Immature natural killer cell (primary cell): ENCODE measurements around the gene KCNH6. TPM values are rescaled to one million over a fixed set of nuclear protein-coding genes. Genes with fewer than 3 reads are reported as not detected.

Source experiments
- DNase-seq, 3 donors: peaks; one replicate each; pipeline ENCODE4 v3.0.0; 2022; ENCODE audit warnings: mixed read lengths in 1 of 3
- H3K27ac Mint-ChIP-seq, 6 donors: one replicate each; pipeline ENCODE4 v1.8.0; 2020; ENCODE audit warnings: mixed read lengths in 6 of 6, mild to moderate bottlenecking in 5 of 6, inconsistent platforms in 4 of 6, moderate library complexity in 3 of 6
- H3K27me3 Mint-ChIP-seq, 3 donors: one replicate each; pipeline ENCODE4 v1.8.0; 2020 to 2021; ENCODE audit warnings: low read depth in 3 of 3, mild to moderate bottlenecking in 3 of 3, mixed read lengths in 3 of 3, moderate library complexity in 3 of 3, inconsistent platforms in 1 of 3
- H3K36me3 Mint-ChIP-seq, 3 donors: one replicate each; pipeline ENCODE4 v1.8.0; 2020; ENCODE audit warnings: mixed read lengths in 3 of 3, inconsistent platforms in 2 of 3, mild to moderate bottlenecking in 2 of 3
- H3K4me1 Mint-ChIP-seq, 2 donors: one replicate each; pipeline ENCODE4 v1.8.0; 2020; ENCODE audit warnings: inconsistent platforms in 2 of 2, mild to moderate bottlenecking in 2 of 2, mixed read lengths in 2 of 2, moderate library complexity in 1 of 2
- H3K4me3 Mint-ChIP-seq, 5 donors: one replicate each; pipeline ENCODE4 v1.8.0; 2020; ENCODE audit warnings: mild to moderate bottlenecking in 5 of 5, mixed read lengths in 5 of 5, inconsistent platforms in 3 of 5, moderate library complexity in 3 of 5
- H3K9me3 Mint-ChIP-seq, 6 donors: one replicate each; pipeline ENCODE4 v1.8.0; 2020; ENCODE audit warnings: mild to moderate bottlenecking in 6 of 6, mixed read lengths in 6 of 6, inconsistent platforms in 4 of 6, moderate library complexity in 3 of 6
- polyA plus RNA-seq, 3 donors: library from polyadenylated mRNA; unstranded; fragments of 300-500 nt; fragmentation: Illumina TruSeq; gene quantifications; one replicate each; pipeline ENCODE4 v1.2.3, GENCODE V29; 2021

KCNH6 gene
- polyA plus RNA-seq, 3 donors from 2014 or later = not detected

- H3K4me1 Mint-ChIP-seq = peaks cover 0 to 5% of the 10 kb centered on the region in 2 donors
- no peaks in the 10 kb centered on the region for H3K9me3 Mint-ChIP-seq
- no peak for DNase-seq
- H3K4me3 Mint-ChIP-seq = no peak overlapping the region
- no peaks in the 10 kb centered on the region for H3K36me3 Mint-ChIP-seq
- no peak overlapping the region for H3K27ac Mint-ChIP-seq
- H3K27me3 Mint-ChIP-seq = peaks cover 3 to 10% (median 6%) of the 10 kb centered on the region in 3 donors
Observed at GRCh38 chr17:63480826-63481487, 42.2 kb upstream of the KCNH6 start.

- Mint-ChIP-seq H3K4me3 (no peak overlapping the region), H3K4me1 (peaks cover 0 to 4% of the 10 kb centered on the region in 2 donors), H3K27ac (no peak overlapping the region), H3K36me3 (no peaks in the 10 kb centered on the region), H3K27me3 (peaks cover 3 to 10% (median 8%) of the 10 kb centered on the region in 3 donors), H3K9me3 (no peaks in the 10 kb centered on the region)
- no peak for DNase-seq
Observed at GRCh38 chr17:63481488-63481870, 41.7 kb upstream of the KCNH6 start.

GRCh38 chr17:63482509-63482908 lies 40.6 kb upstream of the KCNH6 start:
- no peak for DNase-seq
- peaks cover 4 to 10% (median 8%) of the 10 kb centered on the region in 3 donors for H3K27me3 Mint-ChIP-seq
- H3K36me3 Mint-ChIP-seq = no peaks in the 10 kb centered on the region
- H3K9me3 Mint-ChIP-seq = no peaks in the 10 kb centered on the region
- no peak overlapping the region for H3K27ac Mint-ChIP-seq
- peaks cover 0 to 2% of the 10 kb centered on the region in 2 donors for H3K4me1 Mint-ChIP-seq
- H3K4me3 Mint-ChIP-seq = no peak overlapping the region

GRCh38 chr17:63483038-63483437 lies 40.1 kb upstream of the KCNH6 start:
- Mint-ChIP-seq H3K4me1 (no peaks in the 10 kb centered on the region), H3K27ac (no peak overlapping the region), H3K4me3 (no peak overlapping the region), H3K36me3 (no peaks in the 10 kb centered on the region), H3K9me3 (no peaks in the 10 kb centered on the region), H3K27me3 (peaks cover 1 to 10% (median 8%) of the 10 kb centered on the region in 3 donors)
- DNase-seq = no peak

GRCh38 chr17:63483655-63484575 lies 39.2 kb upstream of the KCNH6 start:
- DNase-seq = no peak
- no peaks in the 10 kb centered on the region for H3K36me3 Mint-ChIP-seq
- no peaks in the 10 kb centered on the region for H3K9me3 Mint-ChIP-seq
- H3K27ac Mint-ChIP-seq = no peak overlapping the region
- no peak overlapping the region for H3K4me3 Mint-ChIP-seq
- no peaks in the 10 kb centered on the region for H3K4me1 Mint-ChIP-seq
- H3K27me3 Mint-ChIP-seq = peaks cover 3 to 6% (median 4%) of the 10 kb centered on the region in 3 donors

- no peak overlapping the region for H3K4me3 Mint-ChIP-seq
- no peaks in the 10 kb centered on the region for H3K9me3 Mint-ChIP-seq
- no peaks in the 10 kb centered on the region for H3K36me3 Mint-ChIP-seq
- no peaks in the 10 kb centered on the region for H3K4me1 Mint-ChIP-seq
- DNase-seq = no peak
- H3K27ac Mint-ChIP-seq = peak overlapping the region in 1 of 6 donors; percentile 35
- H3K27me3 Mint-ChIP-seq = peaks cover 2 to 3% (median 2%) of the 10 kb centered on the region in 3 donors
Observed at GRCh38 chr17:63486317-63487013, 36.7 kb upstream of the KCNH6 start.

- H3K4me3 Mint-ChIP-seq = no peak overlapping the region
- H3K4me1 Mint-ChIP-seq = no peaks in the 10 kb centered on the region
- peaks cover 2 to 3% (median 2%) of the 10 kb centered on the region in 3 donors for H3K27me3 Mint-ChIP-seq
- no peak overlapping the region for H3K27ac Mint-ChIP-seq
- H3K9me3 Mint-ChIP-seq = no peaks in the 10 kb centered on the region
- H3K36me3 Mint-ChIP-seq = no peaks in the 10 kb centered on the region
- DNase-seq = no peak
Observed at GRCh38 chr17:63487014-63487339, 36.2 kb upstream of the KCNH6 start.

- Mint-ChIP-seq H3K36me3 (no peaks in the 10 kb centered on the region), H3K4me1 (no peaks in the 10 kb centered on the region), H3K27ac (no peak overlapping the region), H3K27me3 (peaks cover 0 to 3% (median 2%) of the 10 kb centered on the region in 3 donors), H3K9me3 (no peaks in the 10 kb centered on the region), H3K4me3 (no peak overlapping the region)
- DNase-seq = no peak
Observed at GRCh38 chr17:63488851-63489250, 34.3 kb upstream of the KCNH6 start.

GRCh38 chr17:63489291-63489690 lies 33.9 kb upstream of the KCNH6 start:
- Mint-ChIP-seq H3K27ac (no peak overlapping the region), H3K4me1 (no peaks in the 10 kb centered on the region), H3K9me3 (no peaks in the 10 kb centered on the region), H3K36me3 (no peaks in the 10 kb centered on the region), H3K27me3 (peaks cover 0 to 3% (median 2%) of the 10 kb centered on the region in 3 donors), H3K4me3 (no peak overlapping the region)
- DNase-seq = no peak

- H3K4me3 Mint-ChIP-seq = no peak overlapping the region
- H3K36me3 Mint-ChIP-seq = no peaks in the 10 kb centered on the region
- DNase-seq = no peak
- H3K9me3 Mint-ChIP-seq = no peaks in the 10 kb centered on the region
- H3K4me1 Mint-ChIP-seq = no peaks in the 10 kb centered on the region
- no peak overlapping the region for H3K27ac Mint-ChIP-seq
- peaks cover 0 to 3% (median 2%) of the 10 kb centered on the region in 3 donors for H3K27me3 Mint-ChIP-seq
Observed at GRCh38 chr17:63490329-63490728, 32.8 kb upstream of the KCNH6 start.

GRCh38 chr17:63490858-63491400 lies 32.2 kb upstream of the KCNH6 start:
- H3K9me3 Mint-ChIP-seq = no peaks in the 10 kb centered on the region
- H3K4me3 Mint-ChIP-seq = no peak overlapping the region
- H3K36me3 Mint-ChIP-seq = no peaks in the 10 kb centered on the region
- peaks cover 0 to 3% (median 2%) of the 10 kb centered on the region in 3 donors for H3K27me3 Mint-ChIP-seq
- no peaks in the 10 kb centered on the region for H3K4me1 Mint-ChIP-seq
- DNase-seq = no peak
- H3K27ac Mint-ChIP-seq = no peak overlapping the region

GRCh38 chr17:63491413-63491812 lies 31.7 kb upstream of the KCNH6 start:
- H3K4me1 Mint-ChIP-seq = no peaks in the 10 kb centered on the region
- H3K9me3 Mint-ChIP-seq = no peaks in the 10 kb centered on the region
- no peak overlapping the region for H3K27ac Mint-ChIP-seq
- H3K27me3 Mint-ChIP-seq = peaks cover 0 to 3% (median 1%) of the 10 kb centered on the region in 3 donors
- no peak for DNase-seq
- no peak overlapping the region for H3K4me3 Mint-ChIP-seq
- H3K36me3 Mint-ChIP-seq = no peaks in the 10 kb centered on the region

GRCh38 chr17:63491977-63492618 lies 31.1 kb upstream of the KCNH6 start:
- Mint-ChIP-seq H3K27ac (no peak overlapping the region), H3K36me3 (no peaks in the 10 kb centered on the region), H3K27me3 (peaks cover 0 to 3% (median 0%) of the 10 kb centered on the region in 3 donors), H3K9me3 (no peaks in the 10 kb centered on the region), H3K4me1 (no peaks in the 10 kb centered on the region), H3K4me3 (no peak overlapping the region)
- no peak for DNase-seq
